Activated T-cell treated with anti-CD3 and anti-CD28 coated beads, Interleukin-2, amount 50 U/mL, for 72 hours (primary cell): Measurements from ENCODE around the gene GRIPAP1. TPM values are rescaled to one million over a fixed set of nuclear protein-coding genes. Genes with fewer than 3 reads are reported as not detected.
A peak's percentile ranks its signal among the peaks of the same experiment; 100 is the strongest.

Source experiments
- ATAC-seq, 2 donors: fragments of 150-1000 bp; cut with Tn5 transposase; replicated peaks in 1 of 2; 2 replicates each; pipeline ENCODE4 v1.10.0; 2021; ENCODE audit warnings: moderate library complexity in 2 of 2, mild to moderate bottlenecking in 1 of 2
- DNase-seq, 2 donors: peaks; one replicate each; pipeline ENCODE4 v3.0.0; 2021 to 2022; ENCODE audit warnings: mixed read lengths in 1 of 2
- H3K27ac Mint-ChIP-seq: one replicate; pipeline ENCODE4 v1.8.0; 2022; ENCODE audit warnings: mild to moderate bottlenecking, moderate library complexity, mixed read lengths
- H3K27me3 Mint-ChIP-seq: one replicate; pipeline ENCODE4 v1.8.0; 2022; ENCODE audit warnings: low read depth, mixed read lengths
- H3K36me3 Mint-ChIP-seq, 2 donors: one replicate each; pipeline ENCODE4 v1.8.0; 2022; ENCODE audit warnings: mixed read lengths in 2 of 2, mild to moderate bottlenecking in 1 of 2; ENCODE audit not compliant: insufficient read depth in 2 of 2
- H3K4me1 Mint-ChIP-seq: one replicate; pipeline ENCODE4 v1.8.0; 2022; ENCODE audit warnings: low read depth, mixed read lengths
- H3K4me3 Mint-ChIP-seq, 2 donors: one replicate each; pipeline ENCODE4 v1.8.0; 2022; ENCODE audit warnings: mild to moderate bottlenecking in 2 of 2, mixed read lengths in 2 of 2, moderate library complexity in 2 of 2
- H3K9me3 Mint-ChIP-seq, 2 donors: one replicate each; pipeline ENCODE4 v1.8.0; 2022; ENCODE audit warnings: mixed read lengths in 2 of 2
- total RNA-seq, 2 donors: library from RNA; stranded (reverse); gene quantifications; one replicate each; pipeline ENCODE4 v1.2.3, GENCODE V29; 2022

Gene GRIPAP1
- total RNA-seq, 2 donors from 2014 or later, result 108 to 114 TPM

- Mint-ChIP-seq H3K27me3 (peaks cover 8% of the 10 kb centered on the region), H3K9me3 (no peaks in the 10 kb centered on the region), H3K4me1 (peaks cover 5% of the 10 kb centered on the region), H3K36me3 (no peaks in the 10 kb centered on the region), H3K27ac (no peak overlapping the region), H3K4me3 (no peak overlapping the region)
- ATAC-seq (no peak), DNase-seq (no peak)
Observed at GRCh38 chrX:49019599-49020249, 17.7 kb upstream of the GRIPAP1 start.

- no peak overlapping the region for H3K27ac Mint-ChIP-seq
- H3K4me1 Mint-ChIP-seq, result peaks cover 5% of the 10 kb centered on the region
- H3K9me3 Mint-ChIP-seq, result no peaks in the 10 kb centered on the region
- DNase-seq (no peak), ATAC-seq (peak; percentile 47 to 56)
- H3K4me3 Mint-ChIP-seq, result no peak overlapping the region
- H3K27me3 Mint-ChIP-seq, result peaks cover 8% of the 10 kb centered on the region
- no peaks in the 10 kb centered on the region for H3K36me3 Mint-ChIP-seq
Observed at GRCh38 chrX:49019050-49019449, 17.0 kb upstream of the GRIPAP1 start.

- Mint-ChIP-seq H3K4me1 (peaks cover 24% of the 10 kb centered on the region), H3K27ac (no peak overlapping the region), H3K27me3 (no peaks in the 10 kb centered on the region), H3K9me3 (peaks cover 0 to 3% of the 10 kb centered on the region in 2 donors), H3K4me3 (peak overlapping the region in 1 of 2 donors; percentile 49), H3K36me3 (peaks cover 7 to 8% of the 10 kb centered on the region in 2 donors)
- DNase-seq (no peak), ATAC-seq (no peak)
Observed at GRCh38 chrX:49003696-49004095, 1.6 kb upstream of the GRIPAP1 start.

- Mint-ChIP-seq H3K36me3 (peaks cover 16 to 27% of the 10 kb centered on the region in 2 donors), H3K27me3 (peaks cover 11% of the 10 kb centered on the region), H3K4me3 (peak overlapping the region; percentile 98 to 99)
Observed at GRCh38 chrX:49001521-49002090, 458 bp downstream of the GRIPAP1 start.

GRCh38 chrX:49000636-49001035 lies 1.4 kb downstream of the GRIPAP1 start:
- Mint-ChIP-seq H3K27me3 (peaks cover 11% of the 10 kb centered on the region), H3K4me1 (peaks cover 38% of the 10 kb centered on the region), H3K9me3 (peaks cover 0 to 3% of the 10 kb centered on the region in 2 donors), H3K36me3 (peaks cover 16 to 29% of the 10 kb centered on the region in 2 donors), H3K27ac (peak overlapping the region; percentile 60), H3K4me3 (peak overlapping the region; percentile 98 to 99)
- ATAC-seq (no peak), DNase-seq (no peak)

More at GRCh38 chrX:49001521-49002090, 458 bp downstream of the GRIPAP1 start:
- Mint-ChIP-seq H3K9me3 (peaks cover 0 to 3% of the 10 kb centered on the region in 2 donors), H3K4me1 (peaks cover 38% of the 10 kb centered on the region), H3K27ac (peak overlapping the region; percentile 95)
- ATAC-seq, result peak; percentile 63 to 69
- DNase-seq, result peak; percentile 48 to 50

- no peak overlapping the region for H3K27ac Mint-ChIP-seq
- H3K9me3 Mint-ChIP-seq, result peaks cover 0 to 3% of the 10 kb centered on the region in 2 donors
- peaks cover 38% of the 10 kb centered on the region for H3K4me1 Mint-ChIP-seq
- DNase-seq (no peak), ATAC-seq (no peak)
- peaks cover 23% of the 10 kb centered on the region for H3K27me3 Mint-ChIP-seq
- H3K4me3 Mint-ChIP-seq, result peak overlapping the region in 1 of 2 donors; percentile 39
- peaks cover 22 to 36% of the 10 kb centered on the region in 2 donors for H3K36me3 Mint-ChIP-seq
Observed at GRCh38 chrX:48999030-48999429, 3.0 kb downstream of the GRIPAP1 start.

- Mint-ChIP-seq H3K27me3 (peaks cover 23% of the 10 kb centered on the region), H3K4me3 (peak overlapping the region; percentile 23 to 25), H3K9me3 (peaks cover 0 to 3% of the 10 kb centered on the region in 2 donors), H3K4me1 (peaks cover 38% of the 10 kb centered on the region), H3K36me3 (peaks cover 24 to 36% of the 10 kb centered on the region in 2 donors), H3K27ac (no peak overlapping the region)
- DNase-seq (no peak), ATAC-seq (no peak)
Observed at GRCh38 chrX:48998391-48998790, 3.7 kb downstream of the GRIPAP1 start.

- no peak for DNase-seq
- Mint-ChIP-seq H3K4me3 (peak overlapping the region in 1 of 2 donors; percentile 8), H3K36me3 (peaks cover 25 to 36% of the 10 kb centered on the region in 2 donors), H3K9me3 (peaks cover 0 to 3% of the 10 kb centered on the region in 2 donors), H3K4me1 (peaks cover 38% of the 10 kb centered on the region), H3K27ac (peak overlapping the region; percentile 43), H3K27me3 (peaks cover 23% of the 10 kb centered on the region)
- no peak for ATAC-seq
Observed at GRCh38 chrX:48997865-48998264, 4.2 kb downstream of the GRIPAP1 start.

GRCh38 chrX:48997455-48997854 lies 4.6 kb downstream of the GRIPAP1 start:
- ATAC-seq, result no peak
- Mint-ChIP-seq H3K4me1 (peaks cover 38% of the 10 kb centered on the region), H3K36me3 (peaks cover 27 to 38% of the 10 kb centered on the region in 2 donors), H3K27ac (peak overlapping the region; percentile 43), H3K27me3 (peaks cover 23% of the 10 kb centered on the region), H3K9me3 (peaks cover 0 to 3% of the 10 kb centered on the region in 2 donors), H3K4me3 (peak overlapping the region in 1 of 2 donors; percentile 8)
- DNase-seq, result no peak

GRCh38 chrX:48996969-48997368 lies 5.1 kb downstream of the GRIPAP1 start:
- no peak overlapping the region for H3K4me3 Mint-ChIP-seq
- no peak overlapping the region for H3K27ac Mint-ChIP-seq
- ATAC-seq (no peak), DNase-seq (no peak)
- peaks cover 27 to 37% of the 10 kb centered on the region in 2 donors for H3K36me3 Mint-ChIP-seq
- peaks cover 23% of the 10 kb centered on the region for H3K27me3 Mint-ChIP-seq
- peaks cover 0 to 3% of the 10 kb centered on the region in 2 donors for H3K9me3 Mint-ChIP-seq
- H3K4me1 Mint-ChIP-seq, result peaks cover 38% of the 10 kb centered on the region

GRCh38 chrX:48992341-48992740 lies 9.7 kb downstream of the GRIPAP1 start:
- ATAC-seq (no peak), DNase-seq (no peak)
- Mint-ChIP-seq H3K9me3 (no peaks in the 10 kb centered on the region), H3K36me3 (peaks cover 16 to 27% of the 10 kb centered on the region in 2 donors), H3K4me1 (peaks cover 4% of the 10 kb centered on the region), H3K27ac (peak overlapping the region; percentile 6), H3K4me3 (no peak overlapping the region), H3K27me3 (peaks cover 15% of the 10 kb centered on the region)

GRCh38 chrX:48989483-48989882 lies 12.6 kb downstream of the GRIPAP1 start:
- Mint-ChIP-seq H3K27me3 (no peaks in the 10 kb centered on the region), H3K9me3 (no peaks in the 10 kb centered on the region), H3K27ac (no peak overlapping the region), H3K36me3 (peaks cover 9 to 13% of the 10 kb centered on the region in 2 donors), H3K4me3 (no peak overlapping the region), H3K4me1 (no peaks in the 10 kb centered on the region)
- ATAC-seq, result no peak
- DNase-seq, result no peak

- H3K27ac Mint-ChIP-seq, result no peak overlapping the region
Observed at GRCh38 chrX:48983896-48984295, 18.2 kb downstream of the GRIPAP1 start.

More at GRCh38 chrX:48983896-48984295, 18.2 kb downstream of the GRIPAP1 start:
- Mint-ChIP-seq H3K36me3 (peaks cover 8 to 15% of the 10 kb centered on the region in 2 donors), H3K27me3 (peaks cover 13% of the 10 kb centered on the region), H3K4me3 (no peak overlapping the region), H3K9me3 (no peaks in the 10 kb centered on the region), H3K4me1 (no peaks in the 10 kb centered on the region)
- DNase-seq (no peak), ATAC-seq (no peak)
